Neural cell (in vitro differentiated cells): ENCODE measurements around the gene UCK1.

ENCODE experiments used
- EP300 ChIP-seq: fragments of 450-650 bp; conservative IDR thresholded peaks from 2 replicates; pipeline ENCODE4 v1.6.1; 2014; ENCODE audit warnings: antibody characterized with exemption, mild to moderate bottlenecking, moderate library complexity; ENCODE audit not compliant: poor library complexity, severe bottlenecking
- MXI1 ChIP-seq: fragments of 450-650 bp; conservative IDR thresholded peaks from 2 replicates; pipeline ENCODE4 v1.6.1; 2014; ENCODE audit warnings: antibody characterized with exemption, mild to moderate bottlenecking; ENCODE audit not compliant: poor library complexity, severe bottlenecking
- POLR2AphosphoS5 ChIP-seq: IDR thresholded peaks from 2 replicates; pipeline ENCODE4 v1.6.1; 2012
- RAD21 ChIP-seq: fragments of 450-650 bp; conservative IDR thresholded peaks from 2 replicates; pipeline ENCODE4 v1.6.1; 2014; ENCODE audit warnings: antibody characterized with exemption, mild to moderate bottlenecking, moderate library complexity
- SMC3 ChIP-seq: fragments of 450-650 bp; conservative IDR thresholded peaks from 2 replicates; pipeline ENCODE4 v1.6.1; 2014; ENCODE audit warnings: antibody characterized with exemption, mild to moderate bottlenecking, moderate library complexity; ENCODE audit not compliant: poor library complexity
- TAF1 ChIP-seq: IDR thresholded peaks from 2 replicates; pipeline ENCODE4 v1.6.1; 2012; ENCODE audit warnings: low read depth
- TF ChIP-seq, protein P1 (sequence below): fragments of 450-650 bp; IDR thresholded peaks from 2 replicates; pipeline ENCODE4 v1.5.1; 2014; ENCODE audit warnings: antibody characterized with exemption, mild to moderate bottlenecking, moderate library complexity; ENCODE audit not compliant: poor library complexity, severe bottlenecking
- TF ChIP-seq, protein P2 (sequence below): IDR thresholded peaks from 2 replicates; pipeline ENCODE4 v1.6.1; 2012; ENCODE audit warnings: borderline replicate concordance

DNA sequence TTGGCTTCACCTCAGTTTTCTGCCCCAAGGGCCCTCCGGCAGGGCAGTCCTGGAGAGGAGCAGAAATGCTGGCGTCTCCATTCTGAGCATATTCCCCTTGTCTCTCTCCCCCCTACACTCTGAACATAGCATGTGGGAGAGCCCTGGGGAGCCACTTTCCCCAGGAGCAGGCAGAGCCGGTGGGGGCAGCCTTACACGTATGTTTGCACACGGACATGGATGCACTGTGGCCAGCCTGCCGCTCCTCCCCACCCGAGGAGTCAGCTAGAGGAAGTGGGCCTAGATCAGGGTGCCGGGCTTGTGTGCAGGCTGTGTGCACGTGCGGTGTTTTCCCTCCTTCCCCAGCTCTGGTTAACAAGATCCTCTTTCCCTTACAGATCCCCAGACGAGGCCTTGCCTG is 53.7 kb downstream of the UCK1 start:
- TF ChIP-seq, protein P1, sequence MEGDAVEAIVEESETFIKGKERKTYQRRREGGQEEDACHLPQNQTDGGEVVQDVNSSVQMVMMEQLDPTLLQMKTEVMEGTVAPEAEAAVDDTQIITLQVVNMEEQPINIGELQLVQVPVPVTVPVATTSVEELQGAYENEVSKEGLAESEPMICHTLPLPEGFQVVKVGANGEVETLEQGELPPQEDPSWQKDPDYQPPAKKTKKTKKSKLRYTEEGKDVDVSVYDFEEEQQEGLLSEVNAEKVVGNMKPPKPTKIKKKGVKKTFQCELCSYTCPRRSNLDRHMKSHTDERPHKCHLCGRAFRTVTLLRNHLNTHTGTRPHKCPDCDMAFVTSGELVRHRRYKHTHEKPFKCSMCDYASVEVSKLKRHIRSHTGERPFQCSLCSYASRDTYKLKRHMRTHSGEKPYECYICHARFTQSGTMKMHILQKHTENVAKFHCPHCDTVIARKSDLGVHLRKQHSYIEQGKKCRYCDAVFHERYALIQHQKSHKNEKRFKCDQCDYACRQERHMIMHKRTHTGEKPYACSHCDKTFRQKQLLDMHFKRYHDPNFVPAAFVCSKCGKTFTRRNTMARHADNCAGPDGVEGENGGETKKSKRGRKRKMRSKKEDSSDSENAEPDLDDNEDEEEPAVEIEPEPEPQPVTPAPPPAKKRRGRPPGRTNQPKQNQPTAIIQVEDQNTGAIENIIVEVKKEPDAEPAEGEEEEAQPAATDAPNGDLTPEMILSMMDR = no peak
- no peak for TF ChIP-seq POLR2AphosphoS5
- no peak for TF ChIP-seq EP300
- no peak for TF ChIP-seq MXI1
- no peak for TF ChIP-seq RAD21
- no peak for TF ChIP-seq TAF1
- no peak for TF ChIP-seq SMC3
- TF ChIP-seq, protein P2, sequence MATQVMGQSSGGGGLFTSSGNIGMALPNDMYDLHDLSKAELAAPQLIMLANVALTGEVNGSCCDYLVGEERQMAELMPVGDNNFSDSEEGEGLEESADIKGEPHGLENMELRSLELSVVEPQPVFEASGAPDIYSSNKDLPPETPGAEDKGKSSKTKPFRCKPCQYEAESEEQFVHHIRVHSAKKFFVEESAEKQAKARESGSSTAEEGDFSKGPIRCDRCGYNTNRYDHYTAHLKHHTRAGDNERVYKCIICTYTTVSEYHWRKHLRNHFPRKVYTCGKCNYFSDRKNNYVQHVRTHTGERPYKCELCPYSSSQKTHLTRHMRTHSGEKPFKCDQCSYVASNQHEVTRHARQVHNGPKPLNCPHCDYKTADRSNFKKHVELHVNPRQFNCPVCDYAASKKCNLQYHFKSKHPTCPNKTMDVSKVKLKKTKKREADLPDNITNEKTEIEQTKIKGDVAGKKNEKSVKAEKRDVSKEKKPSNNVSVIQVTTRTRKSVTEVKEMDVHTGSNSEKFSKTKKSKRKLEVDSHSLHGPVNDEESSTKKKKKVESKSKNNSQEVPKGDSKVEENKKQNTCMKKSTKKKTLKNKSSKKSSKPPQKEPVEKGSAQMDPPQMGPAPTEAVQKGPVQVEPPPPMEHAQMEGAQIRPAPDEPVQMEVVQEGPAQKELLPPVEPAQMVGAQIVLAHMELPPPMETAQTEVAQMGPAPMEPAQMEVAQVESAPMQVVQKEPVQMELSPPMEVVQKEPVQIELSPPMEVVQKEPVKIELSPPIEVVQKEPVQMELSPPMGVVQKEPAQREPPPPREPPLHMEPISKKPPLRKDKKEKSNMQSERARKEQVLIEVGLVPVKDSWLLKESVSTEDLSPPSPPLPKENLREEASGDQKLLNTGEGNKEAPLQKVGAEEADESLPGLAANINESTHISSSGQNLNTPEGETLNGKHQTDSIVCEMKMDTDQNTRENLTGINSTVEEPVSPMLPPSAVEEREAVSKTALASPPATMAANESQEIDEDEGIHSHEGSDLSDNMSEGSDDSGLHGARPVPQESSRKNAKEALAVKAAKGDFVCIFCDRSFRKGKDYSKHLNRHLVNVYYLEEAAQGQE = no peak
